K562 (cell line): ENCODE measurements around the gene GLIS1. TPM values are rescaled to one million over a fixed set of nuclear protein-coding genes. Genes with fewer than 3 reads are reported as not detected.

Experiments used
- ARID1B ChIP-seq: fragments of 450-650 bp; IDR thresholded peaks from 2 replicates; pipeline ENCODE4 v1.6.1; 2016; ENCODE audit warnings: antibody characterized with exemption, mild to moderate bottlenecking, inconsistent platforms
- BRD9 ChIP-seq: fragments of 450-650 bp; IDR thresholded peaks from 2 replicates; pipeline ENCODE4 v1.6.1; 2018; ENCODE audit warnings: low read depth; ENCODE audit not compliant: partially characterized antibody
- DPF2 ChIP-seq: fragments of 450-650 bp; IDR thresholded peaks from 2 replicates; pipeline ENCODE4 v1.6.1; 2016
- FOSL1 ChIP-seq: fragments of 200-800 bp; sonication (Bioruptor generic); conservative IDR thresholded peaks from 2 replicates; pipeline ENCODE4 v1.6.1; 2016; ENCODE audit warnings: missing genetic modification characterization, missing compliant biosample characterization
- NCOR1 ChIP-seq: fragments of 450-650 bp; IDR thresholded peaks from 2 replicates; pipeline ENCODE4 v1.6.1; 2016; ENCODE audit warnings: mild to moderate bottlenecking, moderate library complexity
- NFE2 ChIP-seq: IDR thresholded peaks from 2 replicates; pipeline ENCODE4 v1.6.1; 2014; ENCODE audit warnings: antibody characterized with exemption, low read depth
- PCBP1 ChIP-seq: fragments of 200-400 bp; formaldehyde crosslinking; IDR thresholded peaks from 2 replicates; pipeline ENCODE4 v1.6.1; 2018; ENCODE audit warnings: mild to moderate bottlenecking, low read depth, low read length; ENCODE audit not compliant: poor library complexity, severe bottlenecking
- POLR3G ChIP-seq: IDR thresholded peaks from 2 replicates; pipeline ENCODE4 v1.6.1; 2011; ENCODE audit not compliant: insufficient read length, insufficient replicate concordance; ENCODE audit errors: extremely low read depth
- RBM17 ChIP-seq: fragments of 200-400 bp; formaldehyde crosslinking; IDR thresholded peaks from 2 replicates; pipeline ENCODE4 v1.6.1; 2017; ENCODE audit warnings: low read depth, mild to moderate bottlenecking, low read length, borderline replicate concordance
- RCOR1 ChIP-seq, 2 experiments: IDR thresholded peaks; 2 replicates each; pipeline ENCODE4 v1.6.1; 2012; ENCODE audit warnings: low read depth in 2 of 2, low read length in 2 of 2, borderline replicate concordance in 1 of 2, improper control_type of control experiment in 1 of 2
- ZEB2 ChIP-seq: fragments of 450-650 bp; IDR thresholded peaks from 2 replicates; pipeline ENCODE4 v1.6.1; 2016
- ZKSCAN1 ChIP-seq: fragments of 150-350 bp; IDR thresholded peaks from 2 replicates; pipeline ENCODE4 v1.6.1; 2016; ENCODE audit warnings: low read depth, low read length
- polyA plus RNA-seq, 8 experiments: library from polyadenylated mRNA; depleted of rRNA in 4 of 8; stranded (reverse) in 5 of 8; unstranded in 3 of 8; fragments of >200 nt; fragmentation: Nextera tagmentation in 2 of 8; fragmentation: Illumina TruSeq in 1 of 8; extraction: Ambion mirVana in 2 of 8; extraction: Trizol in 1 of 8; gene quantifications; 2 replicates each; pipeline versions ENCODE4 v1.2.1 to v1.2.3, GENCODE V29; 2011 to 2014; ENCODE audit warnings: inconsistent platforms in 1 of 8, missing spikeins in 1 of 8
- total RNA-seq, 7 experiments: library from RNA; depleted of rRNA in 6 of 7; stranded (reverse); fragments of >200 nt in 6 of 7; fragmentation: Illumina TruSeq in 2 of 7; extraction: Trizol in 2 of 7; gene quantifications; 2 replicates each; pipeline versions ENCODE4 v1.2.1 to v1.2.3, GENCODE V29; 2011 to 2021; ENCODE audit warnings: low replicate concordance in 1 of 7
- TF ChIP-seq, protein P1 (sequence below): fragments of 450-650 bp; IDR thresholded peaks from 2 replicates; pipeline ENCODE4 v1.6.1; 2016
- TF ChIP-seq, protein P2 (sequence below): sonication (generic); formaldehyde crosslinking; IDR thresholded peaks from 2 replicates; pipeline ENCODE4 v1.8.0; 2022; ENCODE audit warnings: missing genetic modification reagents, mild to moderate bottlenecking, moderate library complexity, borderline replicate concordance

The GLIS1 gene
- total and polyA plus RNA-seq, 9 of the 15 experiments (the other 6 are each of a cell fraction or from before 2014, with no cell fraction given): not detected

DNA sequence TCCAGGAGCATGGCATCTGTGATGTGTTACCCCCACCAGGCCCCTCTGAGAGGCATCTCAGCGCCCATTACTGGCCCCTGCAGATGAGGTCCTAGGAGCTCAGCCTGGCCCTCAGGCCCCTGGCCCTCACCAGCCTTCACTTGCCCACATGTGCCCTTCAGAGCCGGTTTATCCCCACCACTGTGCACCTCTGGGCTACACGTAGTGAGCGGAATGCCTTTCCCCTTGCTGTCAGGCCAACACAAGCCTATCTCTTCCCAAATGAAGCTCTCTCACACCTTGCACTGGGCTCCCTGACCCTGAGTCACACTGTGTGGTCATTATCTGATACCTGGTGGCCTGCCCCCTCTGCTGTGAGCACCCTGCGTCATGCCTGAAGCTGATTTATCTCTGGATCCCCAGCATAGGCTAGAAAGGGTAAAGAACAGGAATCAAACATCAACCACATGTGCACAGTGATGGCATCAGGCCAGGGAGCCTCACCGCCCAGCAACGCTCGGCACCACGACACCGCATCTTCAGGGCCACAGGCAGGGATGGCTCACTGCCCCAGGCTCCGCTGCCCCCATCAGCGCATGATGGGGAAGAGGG lies 49.1 kb downstream of the GLIS1 start (continued):
- TF ChIP-seq ZEB2 (0 out of 2 replicates have a peak, but pooled peaks have one; percentile 27), DPF2 (peak; percentile 50; the same call in 1 of the 2 replicates), POLR3G (no peak), ARID1B (peak; percentile 47; the same call in 1 of the 2 replicates), ZKSCAN1 (0 out of 2 replicates have a peak, but pooled peaks have one; percentile 27), BRD9 (no peak), NFE2 (peak; percentile 42; the same call in 1 of the 2 replicates), NCOR1 (peak; percentile 12; the same call in 1 of the 2 replicates), RCOR1 (IDR thresholded peaks at IDR 0.05; ENCODE audit: borderline replicate concordance in 1 of 2, low read depth in 2 of 2, low read length in 2 of 2) (peak in 1 of 2 experiments; percentile 52; a peak in 2 of 4 replicates), FOSL1 (peak; percentile 88), PCBP1 (no peak), RBM17 (no peak)
- TF ChIP-seq, protein P1, sequence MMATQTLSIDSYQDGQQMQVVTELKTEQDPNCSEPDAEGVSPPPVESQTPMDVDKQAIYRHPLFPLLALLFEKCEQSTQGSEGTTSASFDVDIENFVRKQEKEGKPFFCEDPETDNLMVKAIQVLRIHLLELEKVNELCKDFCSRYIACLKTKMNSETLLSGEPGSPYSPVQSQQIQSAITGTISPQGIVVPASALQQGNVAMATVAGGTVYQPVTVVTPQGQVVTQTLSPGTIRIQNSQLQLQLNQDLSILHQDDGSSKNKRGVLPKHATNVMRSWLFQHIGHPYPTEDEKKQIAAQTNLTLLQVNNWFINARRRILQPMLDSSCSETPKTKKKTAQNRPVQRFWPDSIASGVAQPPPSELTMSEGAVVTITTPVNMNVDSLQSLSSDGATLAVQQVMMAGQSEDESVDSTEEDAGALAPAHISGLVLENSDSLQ: peak; percentile 37; the same call in 1 of the 2 replicates
- TF ChIP-seq, protein P2, sequence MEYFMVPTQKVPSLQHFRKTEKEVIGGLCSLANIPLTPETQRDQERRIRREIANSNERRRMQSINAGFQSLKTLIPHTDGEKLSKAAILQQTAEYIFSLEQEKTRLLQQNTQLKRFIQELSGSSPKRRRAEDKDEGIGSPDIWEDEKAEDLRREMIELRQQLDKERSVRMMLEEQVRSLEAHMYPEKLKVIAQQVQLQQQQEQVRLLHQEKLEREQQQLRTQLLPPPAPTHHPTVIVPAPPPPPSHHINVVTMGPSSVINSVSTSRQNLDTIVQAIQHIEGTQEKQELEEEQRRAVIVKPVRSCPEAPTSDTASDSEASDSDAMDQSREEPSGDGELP (CRISPR knock-in tag): peak; percentile 65; the same call in 1 of the 2 replicates
